Activated CD4-positive, alpha-beta T cell treated with anti-CD3 and anti-CD28 coated beads, Interleukin-2, amount 10 ng/mL, durations not matched to agents 7 days and 5 days (primary cell): ENCODE measurements around the gene MYH3. TPM values are rescaled to one million over a fixed set of nuclear protein-coding genes. Genes with fewer than 3 reads are reported as not detected.

ENCODE experiments used
- CTCF ChIA-PET: fragments of 350-600 bp; sonication (Branson Sonifier 250); formaldehyde crosslinking; loops from one replicate; lab custom pipeline; 2021; ENCODE audit warnings: antibody characterized with exemption; lab: Charles Lee
- POLR2A ChIA-PET: fragments of 350-600 bp; sonication (Branson Sonifier 250); formaldehyde crosslinking; loops from one replicate; lab custom pipeline; 2021; ENCODE audit warnings: antibody characterized with exemption; lab: Charles Lee
- DNase-seq: peaks from one replicate; pipeline ENCODE4 v3.0.0-alpha.2; 2020
- H3K27ac Mint-ChIP-seq: one replicate; pipeline ENCODE4 v1.8.0; 2021; ENCODE audit warnings: mild to moderate bottlenecking, moderate library complexity, mixed read lengths
- H3K27me3 Mint-ChIP-seq: one replicate; pipeline ENCODE4 v1.8.0; 2021; ENCODE audit warnings: mixed read lengths
- H3K36me3 Mint-ChIP-seq: one replicate; pipeline ENCODE4 v1.8.0; 2021; ENCODE audit warnings: low read depth, mixed read lengths
- H3K4me1 Mint-ChIP-seq: one replicate; pipeline ENCODE4 v1.8.0; 2021; ENCODE audit warnings: mixed read lengths
- H3K4me3 Mint-ChIP-seq: one replicate; pipeline ENCODE4 v1.8.0; 2021; ENCODE audit warnings: mild to moderate bottlenecking, moderate library complexity, mixed read lengths
- H3K9me3 Mint-ChIP-seq: one replicate; pipeline ENCODE4 v1.8.0; 2021; ENCODE audit warnings: mixed read lengths
- total RNA-seq, 2 experiments: library from RNA; stranded (reverse); gene quantifications; one replicate each; pipeline ENCODE4 v1.2.3, GENCODE V29; 2021

MYH3 gene
- total RNA-seq, 2 experiments from 2014 or later = 3.9 to 5.5 TPM

DNA sequence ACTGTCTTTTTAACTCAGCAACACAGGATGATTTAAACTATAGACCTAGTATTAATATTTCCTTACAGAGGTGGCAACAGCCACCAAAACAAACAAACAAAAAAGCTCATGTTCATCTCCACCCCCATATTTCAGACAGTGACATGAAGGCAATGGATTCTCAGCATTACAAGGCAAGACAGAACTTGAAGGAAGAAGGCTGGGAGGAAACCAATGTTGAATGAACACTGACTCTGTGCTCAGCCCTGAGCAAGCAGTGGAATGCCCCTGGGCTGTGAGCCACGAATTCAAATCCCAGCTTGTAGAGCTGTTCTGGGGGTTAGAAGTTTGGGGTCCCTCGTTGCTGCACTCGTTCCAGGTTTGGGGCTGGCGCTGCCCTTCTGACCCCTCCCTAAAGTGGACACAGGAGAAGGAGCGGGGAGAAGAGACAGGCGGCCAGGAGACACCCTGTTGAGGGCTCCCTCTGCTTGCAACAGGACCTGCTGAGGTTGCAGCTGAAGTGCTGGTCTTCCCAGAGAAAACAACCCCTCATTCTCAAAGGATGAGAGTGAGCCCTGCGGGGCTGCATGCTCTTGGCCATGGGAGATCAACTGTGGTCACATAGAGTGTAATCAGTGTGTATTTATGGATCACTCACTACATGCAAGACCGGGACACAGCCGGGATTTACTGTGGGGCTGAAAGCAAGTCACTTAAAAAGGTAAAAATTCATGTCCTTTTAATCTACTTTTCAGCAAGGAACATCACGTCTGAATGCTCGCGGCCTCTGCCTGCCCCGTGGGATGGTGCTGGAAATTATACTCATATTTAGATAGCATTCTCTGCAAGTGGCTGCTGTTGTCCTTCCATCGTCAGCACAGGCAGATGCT, 34.3 kb downstream of the MYH3 start:
- H3K4me1 Mint-ChIP-seq = peaks cover 2% of the 10 kb centered on the region
- ChIA-PET CTCF (interaction anchor here (0.6 kb wide), 1 partner anchor 29 kb away, joined by 4 read pairs; no protein-coding TSS in a partner anchor), POLR2A (no interaction called here)
- no peaks in the 10 kb centered on the region for H3K9me3 Mint-ChIP-seq
- no peaks in the 10 kb centered on the region for H3K36me3 Mint-ChIP-seq
- DNase-seq = no peak
- H3K27ac Mint-ChIP-seq = no peak overlapping the region
- H3K27me3 Mint-ChIP-seq = no peaks in the 10 kb centered on the region
- H3K4me3 Mint-ChIP-seq = no peak overlapping the region

DNA sequence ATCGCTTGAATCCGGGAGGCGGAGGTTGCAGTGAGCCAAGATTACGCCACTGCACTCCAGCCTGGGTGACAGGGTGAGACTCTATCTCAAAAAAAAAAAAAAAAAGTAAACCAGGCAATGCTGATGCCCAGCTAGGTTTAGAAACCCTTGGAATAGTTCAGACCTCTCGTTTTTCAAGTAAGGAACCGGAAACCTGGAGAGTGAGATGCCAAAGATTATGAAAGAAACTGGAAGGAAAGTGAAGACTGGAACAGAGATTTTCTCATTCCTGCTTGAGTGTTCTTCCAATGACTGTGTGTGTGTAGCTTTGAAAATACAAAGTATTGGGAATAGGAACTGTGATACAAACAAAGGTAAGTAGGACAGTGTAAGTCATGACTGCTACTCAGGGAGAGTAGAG, 35.7 kb downstream of the MYH3 start:
- no peaks in the 10 kb centered on the region for H3K27me3 Mint-ChIP-seq
- no peaks in the 10 kb centered on the region for H3K36me3 Mint-ChIP-seq
- no peak for DNase-seq
- no peak overlapping the region for H3K4me3 Mint-ChIP-seq
- no peak overlapping the region for H3K27ac Mint-ChIP-seq
- peaks cover 2% of the 10 kb centered on the region for H3K4me1 Mint-ChIP-seq
- ChIA-PET CTCF (interaction anchor here (0.7 to 2.0 kb wide), 2 partner anchors 8 to 87 kb away, joined by 4 to 7 read pairs; no protein-coding TSS in a partner anchor), POLR2A (no interaction called here)
- H3K9me3 Mint-ChIP-seq = no peaks in the 10 kb centered on the region

DNA sequence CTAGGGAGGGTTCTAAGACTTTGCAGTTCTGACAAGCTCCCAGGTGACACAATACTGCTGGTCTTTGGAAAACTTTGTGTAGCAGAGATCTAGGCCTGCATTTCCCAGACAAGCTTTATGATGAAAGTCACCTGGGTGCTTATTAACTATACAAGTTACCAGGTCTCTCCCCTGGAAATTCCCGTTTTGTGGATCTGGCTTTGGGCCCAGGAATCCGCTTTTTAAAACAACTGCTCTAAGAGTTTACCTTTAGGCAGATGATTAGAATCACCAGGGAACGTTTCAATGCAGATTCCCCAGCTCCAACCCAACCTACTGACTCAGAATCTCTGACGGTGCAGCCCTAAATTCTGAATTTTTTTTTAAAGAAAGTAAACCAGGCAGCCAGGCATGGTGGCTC, 36.3 kb downstream of the MYH3 start:
- no peak for DNase-seq
- peaks cover 2% of the 10 kb centered on the region for H3K4me1 Mint-ChIP-seq
- no peak overlapping the region for H3K4me3 Mint-ChIP-seq
- POLR2A ChIA-PET = no interaction called here
- no peak overlapping the region for H3K27ac Mint-ChIP-seq
- no peaks in the 10 kb centered on the region for H3K36me3 Mint-ChIP-seq
- no peaks in the 10 kb centered on the region for H3K27me3 Mint-ChIP-seq
- no peaks in the 10 kb centered on the region for H3K9me3 Mint-ChIP-seq
- CTCF ChIA-PET = interaction anchor here (2.0 kb wide), 1 partner anchor 9 kb away, joined by 7 read pairs; no protein-coding TSS in a partner anchor

DNA sequence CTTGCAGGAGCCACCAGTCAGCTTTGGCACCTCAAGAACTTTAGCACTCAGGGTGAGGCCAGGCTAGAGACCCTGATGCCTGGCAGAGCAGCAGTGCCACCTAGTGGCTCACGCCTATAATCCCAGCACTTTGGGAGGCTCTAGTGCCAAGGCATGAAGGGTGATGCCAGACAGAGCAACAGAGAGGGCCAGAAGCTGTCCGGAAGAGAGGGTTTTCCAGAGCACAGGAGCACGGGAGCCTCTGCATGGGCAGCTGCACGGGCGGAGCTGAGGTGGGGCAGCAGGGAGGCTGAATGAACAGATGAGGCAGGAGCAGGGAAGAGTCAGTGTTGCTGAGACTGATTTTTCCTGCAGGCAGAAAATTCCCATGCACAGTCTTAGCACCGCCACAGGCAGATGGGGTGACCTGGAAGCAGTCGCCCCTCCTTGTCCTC, 38.9 kb downstream of the MYH3 start:
- H3K9me3 Mint-ChIP-seq = no peaks in the 10 kb centered on the region
- H3K36me3 Mint-ChIP-seq = no peaks in the 10 kb centered on the region
- CTCF ChIA-PET = interaction anchor here (0.7 to 1.3 kb wide), 3 partner anchors 12 to 226 kb away, joined by 3 to 5 read pairs (median 4); no protein-coding TSS in a partner anchor
- POLR2A ChIA-PET = no interaction called here
- H3K27me3 Mint-ChIP-seq = no peaks in the 10 kb centered on the region
- H3K27ac Mint-ChIP-seq = peak overlapping the region; percentile 41
- peak; percentile 66 for DNase-seq
- H3K4me3 Mint-ChIP-seq = no peak overlapping the region
- peaks cover 2% of the 10 kb centered on the region for H3K4me1 Mint-ChIP-seq

- H3K4me1 Mint-ChIP-seq = peaks cover 2% of the 10 kb centered on the region
- H3K27me3 Mint-ChIP-seq = no peaks in the 10 kb centered on the region
- POLR2A ChIA-PET = no interaction called here
- CTCF ChIA-PET = interaction anchor here (0.8 to 2.1 kb wide), 4 partner anchors 13 to 290 kb away, joined by 3 to 5 read pairs (median 4); no protein-coding TSS in a partner anchor
- no peak overlapping the region for H3K4me3 Mint-ChIP-seq
- DNase-seq = no peak
- no peaks in the 10 kb centered on the region for H3K9me3 Mint-ChIP-seq
- no peak overlapping the region for H3K27ac Mint-ChIP-seq
- no peaks in the 10 kb centered on the region for H3K36me3 Mint-ChIP-seq
Observed at GRCh38 chr17:10617120-10617505, 40.0 kb downstream of the MYH3 start.

GRCh38 chr17:10616502-10617119, 40.5 kb downstream of the MYH3 start:
- CTCF ChIA-PET = interaction anchor here (0.8 to 2.1 kb wide), 3 partner anchors 17 to 290 kb away, joined by 3 to 5 read pairs (median 4); no protein-coding TSS in a partner anchor
- H3K4me1 Mint-ChIP-seq = peaks cover 2% of the 10 kb centered on the region
- no peaks in the 10 kb centered on the region for H3K27me3 Mint-ChIP-seq
- H3K27ac Mint-ChIP-seq = no peak overlapping the region
- H3K9me3 Mint-ChIP-seq = no peaks in the 10 kb centered on the region
- H3K36me3 Mint-ChIP-seq = no peaks in the 10 kb centered on the region
- DNase-seq = peak; percentile 72
- POLR2A ChIA-PET = interaction anchor here (0.6 kb wide), 1 partner anchor 285 kb away, joined by 10 read pairs; no protein-coding TSS in a partner anchor
- H3K4me3 Mint-ChIP-seq = no peak overlapping the region

- Mint-ChIP-seq H3K27ac (no peak overlapping the region), H3K27me3 (no peaks in the 10 kb centered on the region), H3K36me3 (no peaks in the 10 kb centered on the region), H3K4me3 (no peak overlapping the region), H3K4me1 (peaks cover 2% of the 10 kb centered on the region), H3K9me3 (no peaks in the 10 kb centered on the region)
- ChIA-PET CTCF (interaction anchor here (0.6 kb wide), 1 partner anchor 1023 kb away, joined by 3 read pairs; no protein-coding TSS in a partner anchor), POLR2A (no interaction called here)
- DNase-seq = no peak
Observed at GRCh38 chr17:10614536-10615155, 42.5 kb downstream of the MYH3 start.

- H3K4me1 Mint-ChIP-seq = peaks cover 2% of the 10 kb centered on the region
- ChIA-PET POLR2A (no interaction called here), CTCF (no interaction called here)
- no peaks in the 10 kb centered on the region for H3K27me3 Mint-ChIP-seq
- no peak overlapping the region for H3K4me3 Mint-ChIP-seq
- no peak overlapping the region for H3K27ac Mint-ChIP-seq
- H3K36me3 Mint-ChIP-seq = no peaks in the 10 kb centered on the region
- DNase-seq = no peak
- H3K9me3 Mint-ChIP-seq = no peaks in the 10 kb centered on the region
Observed at GRCh38 chr17:10613775-10614513, 43.2 kb downstream of the MYH3 start.

DNA sequence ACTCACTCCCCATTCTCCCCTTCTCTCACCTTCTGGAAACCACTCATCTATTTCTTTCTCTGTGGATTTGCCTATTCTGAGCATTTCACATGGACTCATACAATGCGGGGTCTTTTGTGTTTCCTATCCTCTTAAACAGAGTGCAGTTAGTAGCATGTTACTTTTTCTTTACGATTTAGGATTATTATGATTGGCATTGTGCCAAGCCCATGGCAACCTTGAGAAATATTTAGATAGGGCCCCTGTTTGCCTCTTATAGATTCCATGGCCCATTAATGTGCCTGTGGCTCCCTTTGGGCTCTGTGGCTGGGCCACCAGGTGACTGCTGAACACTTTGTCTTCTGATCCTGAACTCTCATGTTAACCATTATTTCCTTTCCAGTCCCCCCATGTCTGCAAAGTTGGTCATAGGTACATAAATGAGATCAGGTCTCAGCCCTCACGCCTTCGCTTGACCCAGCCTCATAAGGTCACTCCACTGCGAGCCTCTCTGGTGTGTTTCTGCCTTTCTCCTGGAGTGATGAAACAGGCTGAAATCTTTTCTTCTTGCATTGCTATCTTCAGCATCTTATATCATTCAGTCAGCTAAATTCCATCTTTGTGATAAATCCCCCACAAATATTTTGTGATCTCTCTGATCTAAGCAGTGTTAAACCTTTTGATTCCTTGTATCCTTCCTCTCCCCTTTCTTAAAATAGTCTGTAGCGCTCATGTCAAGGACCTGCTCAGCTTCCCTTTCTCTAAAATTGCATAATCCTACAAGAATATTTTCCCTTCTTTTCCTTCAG, 44.0 kb downstream of the MYH3 start:
- H3K36me3 Mint-ChIP-seq = no peaks in the 10 kb centered on the region
- CTCF ChIA-PET = no interaction called here
- no peak overlapping the region for H3K4me3 Mint-ChIP-seq
- POLR2A ChIA-PET = no interaction called here
- H3K4me1 Mint-ChIP-seq = peaks cover under 1% of the 10 kb centered on the region
- H3K27ac Mint-ChIP-seq = no peak overlapping the region
- no peaks in the 10 kb centered on the region for H3K9me3 Mint-ChIP-seq
- DNase-seq = no peak
- no peaks in the 10 kb centered on the region for H3K27me3 Mint-ChIP-seq

DNA sequence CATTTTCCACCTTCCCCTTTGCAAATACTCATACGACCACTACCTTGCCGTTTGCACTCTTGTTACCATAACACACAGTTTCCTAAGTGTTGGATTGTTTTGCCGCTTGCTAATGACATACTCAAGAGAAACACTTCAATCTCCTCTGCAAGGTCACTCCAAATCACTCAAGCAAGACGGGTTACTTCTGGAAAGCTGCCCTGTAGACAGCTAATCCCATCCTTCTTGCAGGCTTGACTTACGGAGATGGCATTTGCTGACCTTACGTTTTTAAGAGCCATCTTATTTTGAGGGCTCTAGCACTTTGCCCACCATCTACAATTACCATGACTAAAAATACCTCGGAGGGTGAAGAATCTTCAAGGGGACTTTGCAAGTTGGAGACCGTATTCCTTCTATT, 46.2 kb downstream of the MYH3 start:
- no peak for DNase-seq
- ChIA-PET CTCF (no interaction called here), POLR2A (no interaction called here)
- Mint-ChIP-seq H3K4me3 (no peak overlapping the region), H3K4me1 (no peaks in the 10 kb centered on the region), H3K27me3 (no peaks in the 10 kb centered on the region), H3K36me3 (no peaks in the 10 kb centered on the region), H3K9me3 (no peaks in the 10 kb centered on the region), H3K27ac (no peak overlapping the region)

- POLR2A ChIA-PET = no interaction called here
- Mint-ChIP-seq H3K27ac (no peak overlapping the region), H3K4me3 (no peak overlapping the region), H3K4me1 (no peaks in the 10 kb centered on the region), H3K36me3 (no peaks in the 10 kb centered on the region), H3K9me3 (no peaks in the 10 kb centered on the region), H3K27me3 (no peaks in the 10 kb centered on the region)
- CTCF ChIA-PET = no interaction called here
- no peak for DNase-seq
Observed at GRCh38 chr17:10608244-10608643, 48.9 kb downstream of the MYH3 start.

DNA sequence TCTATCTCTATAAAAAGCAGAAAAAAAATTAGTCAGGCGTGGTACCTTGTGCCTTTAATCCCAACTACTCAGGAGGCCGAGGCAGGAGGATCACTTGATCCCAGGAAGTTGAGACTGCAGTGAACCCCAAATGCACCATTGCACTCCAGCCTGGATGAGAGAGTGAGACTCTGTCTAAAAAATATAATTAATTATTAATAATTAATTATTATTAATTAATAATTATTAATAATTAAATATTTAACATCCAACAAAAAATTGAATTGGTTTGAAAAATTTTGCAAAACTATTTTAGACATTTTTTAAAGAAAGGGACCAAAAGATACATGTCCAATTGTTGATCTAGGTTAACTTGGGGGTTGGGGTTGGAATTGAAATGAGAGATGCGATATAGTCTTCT, 51.0 kb downstream of the MYH3 start:
- Mint-ChIP-seq H3K27ac (no peak overlapping the region), H3K9me3 (no peaks in the 10 kb centered on the region), H3K4me3 (no peak overlapping the region), H3K4me1 (no peaks in the 10 kb centered on the region), H3K27me3 (no peaks in the 10 kb centered on the region), H3K36me3 (no peaks in the 10 kb centered on the region)
- ChIA-PET CTCF (no interaction called here), POLR2A (no interaction called here)
- DNase-seq = no peak
